ENCODE measurements around the gene API5.

Gene API5

GRCh38 chr11:43377389-43377788 lies 65.6 kb downstream of the API5 start:
- H3K27me3 ChIP-seq (ENCODE audit: control insufficient read depth in 3 of 3, insufficient read depth in 3 of 3, low read depth in 1 of 3, low read length in 3 of 3) = no peaks in the 10 kb centered on the region
- no peak overlapping the region for H3K4me2 ChIP-seq (ENCODE audit: insufficient read depth, low read length, poor library complexity, severe bottlenecking)
- H3K4ac ChIP-seq (ENCODE audit: low read length) = no peak overlapping the region
- H2BK120ac ChIP-seq (ENCODE audit: low read depth, low read length) = no peak overlapping the region
- H3K9ac ChIP-seq (ENCODE audit: low read depth, low read length, poor library complexity) = no peak overlapping the region
- H4K91ac ChIP-seq (ENCODE audit: low read depth, low read length, poor library complexity) = no peak overlapping the region
- H3K36me3 ChIP-seq (replicated peaks in 1 of 2; ENCODE audit: control insufficient read depth in 2 of 2, insufficient read depth in 2 of 2, low read length in 2 of 2) = peaks cover 3 to 66% of the 10 kb centered on the region in 2 donors
- H2BK15ac ChIP-seq (ENCODE audit: low read length) = no peak overlapping the region
- no peak overlapping the region for H4K8ac ChIP-seq (ENCODE audit: low read depth, low read length)
- no peak overlapping the region for H3K23ac ChIP-seq (ENCODE audit: low read depth, low read length, poor library complexity)
- H3K18ac ChIP-seq (ENCODE audit: low read length) = no peak overlapping the region
- H2BK12ac ChIP-seq (ENCODE audit: low read length) = no peak overlapping the region
- no peak overlapping the region for H2AFZ ChIP-seq (ENCODE audit: low read length)
- H3K9me3 ChIP-seq (replicated peaks in 1 of 2; ENCODE audit: control insufficient read depth in 2 of 2, insufficient read depth in 1 of 2, low read depth in 1 of 2, low read length in 2 of 2) = no peaks in the 10 kb centered on the region
- no peaks in the 10 kb centered on the region for H3K79me1 ChIP-seq (ENCODE audit: low read depth, low read length)
- H2BK5ac ChIP-seq (ENCODE audit: low read length) = no peak overlapping the region
- H2AK5ac ChIP-seq (ENCODE audit: low read depth, low read length) = no peak overlapping the region
- DNase-seq (ENCODE audit: low spot score) = no peak
- no peak overlapping the region for H3K14ac ChIP-seq (ENCODE audit: low read length)
- no peak overlapping the region for H3K4me3 ChIP-seq (ENCODE audit: low read length in 2 of 2)
- H3K27ac ChIP-seq (replicated peaks; ENCODE audit: low read length) = no peak overlapping the region
- no peaks in the 10 kb centered on the region for H3K4me1 ChIP-seq (ENCODE audit: control insufficient read depth in 2 of 2, insufficient read depth in 1 of 2, low read depth in 1 of 2, low read length in 2 of 2)

GRCh38 chr11:43378897-43379296 lies 67.1 kb downstream of the API5 start:
- no peak overlapping the region for H2BK15ac ChIP-seq (ENCODE audit: low read length)
- H3K79me1 ChIP-seq (ENCODE audit: low read depth, low read length) = no peaks in the 10 kb centered on the region
- no peak overlapping the region for H3K4ac ChIP-seq (ENCODE audit: low read length)
- H4K8ac ChIP-seq (ENCODE audit: low read depth, low read length) = no peak overlapping the region
- no peaks in the 10 kb centered on the region for H3K27me3 ChIP-seq (ENCODE audit: control insufficient read depth in 3 of 3, insufficient read depth in 3 of 3, low read depth in 1 of 3, low read length in 3 of 3)
- H3K14ac ChIP-seq (ENCODE audit: low read length) = no peak overlapping the region
- no peak overlapping the region for H4K91ac ChIP-seq (ENCODE audit: low read depth, low read length, poor library complexity)
- no peak overlapping the region for H3K4me2 ChIP-seq (ENCODE audit: insufficient read depth, low read length, poor library complexity, severe bottlenecking)
- H3K23ac ChIP-seq (ENCODE audit: low read depth, low read length, poor library complexity) = no peak overlapping the region
- H3K9ac ChIP-seq (ENCODE audit: low read depth, low read length, poor library complexity) = no peak overlapping the region
- no peak overlapping the region for H2AK5ac ChIP-seq (ENCODE audit: low read depth, low read length)
- no peak overlapping the region for H2BK5ac ChIP-seq (ENCODE audit: low read length)
- no peaks in the 10 kb centered on the region for H3K4me1 ChIP-seq (ENCODE audit: control insufficient read depth in 2 of 2, insufficient read depth in 1 of 2, low read depth in 1 of 2, low read length in 2 of 2)
- no peak overlapping the region for H2BK12ac ChIP-seq (ENCODE audit: low read length)
- no peak overlapping the region for H2AFZ ChIP-seq (ENCODE audit: low read length)
- DNase-seq (ENCODE audit: low spot score) = no peak
- H3K9me3 ChIP-seq (replicated peaks in 1 of 2; ENCODE audit: control insufficient read depth in 2 of 2, insufficient read depth in 1 of 2, low read depth in 1 of 2, low read length in 2 of 2) = no peaks in the 10 kb centered on the region
- H3K36me3 ChIP-seq (replicated peaks in 1 of 2; ENCODE audit: control insufficient read depth in 2 of 2, insufficient read depth in 2 of 2, low read length in 2 of 2) = peaks cover 3 to 72% of the 10 kb centered on the region in 2 donors
- H2BK120ac ChIP-seq (ENCODE audit: low read depth, low read length) = no peak overlapping the region
- H3K4me3 ChIP-seq (ENCODE audit: low read length in 2 of 2) = no peak overlapping the region
- H3K27ac ChIP-seq (replicated peaks; ENCODE audit: low read length) = no peak overlapping the region
- no CpG with 5 or more reads among the region's 3 CpGs for WGBS, 2 donors (ENCODE audit: extremely low coverage in 2 of 2, insufficient read length in 2 of 2, insufficient replicate concordance in 1 of 2)
- H3K18ac ChIP-seq (ENCODE audit: low read length) = no peak overlapping the region

GRCh38 chr11:43381802-43382201 lies 70.0 kb downstream of the API5 start:
- no CpG with 5 or more reads among the region's 2 CpGs for WGBS, 2 donors (ENCODE audit: extremely low coverage in 2 of 2, insufficient read length in 2 of 2, insufficient replicate concordance in 1 of 2)

GRCh38 chr11:43382614-43383013 lies 70.8 kb downstream of the API5 start:
- no CpG with 5 or more reads among the region's 1 CpG for WGBS, 2 donors (ENCODE audit: extremely low coverage in 2 of 2, insufficient read length in 2 of 2, insufficient replicate concordance in 1 of 2)
- H3K4ac ChIP-seq (ENCODE audit: low read length) = no peak overlapping the region
- no peak overlapping the region for H3K4me3 ChIP-seq (ENCODE audit: low read length in 2 of 2)
- no peak overlapping the region for H3K4me2 ChIP-seq (ENCODE audit: insufficient read depth, low read length, poor library complexity, severe bottlenecking)
- H3K79me1 ChIP-seq (ENCODE audit: low read depth, low read length) = no peaks in the 10 kb centered on the region
- H3K9me3 ChIP-seq (replicated peaks in 1 of 2; ENCODE audit: control insufficient read depth in 2 of 2, insufficient read depth in 1 of 2, low read depth in 1 of 2, low read length in 2 of 2) = no peaks in the 10 kb centered on the region
- H3K36me3 ChIP-seq (replicated peaks in 1 of 2; ENCODE audit: control insufficient read depth in 2 of 2, insufficient read depth in 2 of 2, low read length in 2 of 2) = peaks cover 9 to 87% of the 10 kb centered on the region in 2 donors
- H4K91ac ChIP-seq (ENCODE audit: low read depth, low read length, poor library complexity) = no peak overlapping the region
- H2BK5ac ChIP-seq (ENCODE audit: low read length) = no peak overlapping the region
- no peaks in the 10 kb centered on the region for H3K4me1 ChIP-seq (ENCODE audit: control insufficient read depth in 2 of 2, insufficient read depth in 1 of 2, low read depth in 1 of 2, low read length in 2 of 2)
- no peak overlapping the region for H3K9ac ChIP-seq (ENCODE audit: low read depth, low read length, poor library complexity)
- DNase-seq (ENCODE audit: low spot score) = no peak
- H2BK120ac ChIP-seq (ENCODE audit: low read depth, low read length) = no peak overlapping the region
- no peak overlapping the region for H3K27ac ChIP-seq (replicated peaks; ENCODE audit: low read length)
- H2AK5ac ChIP-seq (ENCODE audit: low read depth, low read length) = no peak overlapping the region
- no peaks in the 10 kb centered on the region for H3K27me3 ChIP-seq (ENCODE audit: control insufficient read depth in 3 of 3, insufficient read depth in 3 of 3, low read depth in 1 of 3, low read length in 3 of 3)
- no peak overlapping the region for H4K8ac ChIP-seq (ENCODE audit: low read depth, low read length)
- no peak overlapping the region for H2AFZ ChIP-seq (ENCODE audit: low read length)
- no peak overlapping the region for H3K14ac ChIP-seq (ENCODE audit: low read length)
- H2BK15ac ChIP-seq (ENCODE audit: low read length) = no peak overlapping the region
- H3K18ac ChIP-seq (ENCODE audit: low read length) = no peak overlapping the region
- H2BK12ac ChIP-seq (ENCODE audit: low read length) = no peak overlapping the region
- H3K23ac ChIP-seq (ENCODE audit: low read depth, low read length, poor library complexity) = no peak overlapping the region

More at GRCh38 chr11:43381802-43382201, 70.0 kb downstream of the API5 start:
- Histone ChIP-seq H3K27ac (replicated peaks; ENCODE audit: low read length) (no peak overlapping the region), H4K91ac (ENCODE audit: low read depth, low read length, poor library complexity) (no peak overlapping the region), H3K23ac (ENCODE audit: low read depth, low read length, poor library complexity) (no peak overlapping the region), H3K9me3 (replicated peaks in 1 of 2; ENCODE audit: control insufficient read depth in 2 of 2, insufficient read depth in 1 of 2, low read depth in 1 of 2, low read length in 2 of 2) (no peaks in the 10 kb centered on the region), H3K4me2 (ENCODE audit: insufficient read depth, low read length, poor library complexity, severe bottlenecking) (no peak overlapping the region), H3K27me3 (ENCODE audit: control insufficient read depth in 3 of 3, insufficient read depth in 3 of 3, low read depth in 1 of 3, low read length in 3 of 3) (no peaks in the 10 kb centered on the region), H2BK5ac (ENCODE audit: low read length) (no peak overlapping the region), H3K36me3 (replicated peaks in 1 of 2; ENCODE audit: control insufficient read depth in 2 of 2, insufficient read depth in 2 of 2, low read length in 2 of 2) (peaks cover 5 to 83% of the 10 kb centered on the region in 2 donors), H3K4me1 (ENCODE audit: control insufficient read depth in 2 of 2, insufficient read depth in 1 of 2, low read depth in 1 of 2, low read length in 2 of 2) (no peaks in the 10 kb centered on the region), H2AK5ac (ENCODE audit: low read depth, low read length) (no peak overlapping the region), H3K79me1 (ENCODE audit: low read depth, low read length) (no peaks in the 10 kb centered on the region), H2BK120ac (ENCODE audit: low read depth, low read length) (no peak overlapping the region), H3K4me3 (ENCODE audit: low read length in 2 of 2) (no peak overlapping the region), H2BK12ac (ENCODE audit: low read length) (no peak overlapping the region), H3K14ac (ENCODE audit: low read length) (no peak overlapping the region), H2BK15ac (ENCODE audit: low read length) (no peak overlapping the region), H4K8ac (ENCODE audit: low read depth, low read length) (no peak overlapping the region), H2AFZ (ENCODE audit: low read length) (no peak overlapping the region), H3K9ac (ENCODE audit: low read depth, low read length, poor library complexity) (no peak overlapping the region), H3K4ac (ENCODE audit: low read length) (no peak overlapping the region), H3K18ac (ENCODE audit: low read length) (no peak overlapping the region)
- no peak for DNase-seq (ENCODE audit: low spot score)

Measured in neuronal stem cell (in vitro differentiated cells).